Muscle of back (tissue), 11 donors: ENCODE measurements around the gene RASGRF1. TPM values are rescaled to one million over a fixed set of nuclear protein-coding genes. Genes with fewer than 3 reads are reported as not detected.

Experiments used
- DNase-seq, 3 donors: peaks; one replicate each; pipeline versions ENCODE4 v3.0.0 to v3.0.0-alpha.2; 2013
- polyA plus RNA-seq, 10 donors: library from polyadenylated mRNA; unstranded; fragments of 120-200 nt; gene quantifications; one replicate each; pipeline ENCODE4 v1.2.1, GENCODE V29; 2013; ENCODE audit not compliant: insufficient read length in 10 of 10

The RASGRF1 gene
- polyA plus RNA-seq, 10 donors = 0.04 to 0.39 (median 0.20) TPM; not detected in 1

DNA sequence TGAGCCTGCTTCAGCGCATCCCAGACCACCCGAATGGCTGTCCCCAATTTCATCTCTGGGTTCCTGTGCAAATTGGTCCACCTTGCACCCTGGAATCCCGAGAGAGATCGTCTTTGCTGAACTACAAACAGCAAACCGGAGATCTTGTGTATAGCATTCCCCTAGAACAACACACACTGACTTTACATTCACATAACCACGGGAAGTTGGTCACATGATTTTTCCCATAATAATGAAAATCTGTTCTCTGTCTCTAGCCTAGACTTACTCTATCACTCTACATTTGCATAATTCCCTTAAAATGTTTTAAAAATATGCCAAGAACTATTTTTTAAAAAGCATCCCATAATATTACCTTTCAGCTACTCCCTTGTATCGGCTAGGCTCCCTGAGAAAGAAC is 180.3 kb downstream of the RASGRF1 start:
- no peak for DNase-seq

Other genes starting within 250 kb of the RASGRF1 start
- 100 to 1,000 TPM; 512 to 622 (median 562) TPM for gene MORF4L1, start 217.9 kb downstream of the RASGRF1 start, polyA plus RNA-seq
- 10 to 100 TPM; 17.7 to 38.0 (median 25.2) TPM for gene CTSH, start 145.7 kb downstream of the RASGRF1 start, polyA plus RNA-seq
- gene ANKRD34C, start 191.9 kb upstream of the RASGRF1 start, polyA plus RNA-seq = under 1 TPM in 2 of 10 donors, not detected in 8; 0.03 to 0.06 TPM
- gene TMED3, start 220.3 kb upstream of the RASGRF1 start, polyA plus RNA-seq = 10 to 100 TPM; 35.0 to 59.3 (median 42.6) TPM